Measurements from ENCODE around the gene GAB2.
"Not testable (repeated sequence)": the region's sequence is repeated elsewhere in the genome, so short reads cannot be mapped to it uniquely, and the experiment has no call there.

Gene GAB2

DNA sequence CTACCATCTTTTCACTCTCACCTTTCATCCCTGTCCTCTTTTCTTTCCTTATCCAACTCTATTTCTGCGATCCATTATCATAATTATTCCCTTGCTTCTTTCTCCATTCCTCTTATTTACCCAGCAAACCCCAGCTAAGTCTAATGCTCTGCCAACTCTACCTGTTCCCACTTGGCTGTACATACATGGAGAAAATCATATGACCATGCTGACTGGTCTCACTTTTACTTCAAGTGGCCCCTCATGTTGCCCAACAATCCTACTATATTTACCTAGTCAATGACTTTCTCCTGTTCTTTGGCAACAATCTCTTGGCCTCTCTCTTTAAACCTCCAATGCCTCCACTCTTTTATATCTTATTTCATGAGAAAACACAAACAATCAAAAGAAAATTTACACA lies 134.8 kb downstream of the GAB2 start:
- Mint-ChIP-seq H3K4me3 (no peak overlapping the region), H3K9me3 (no peaks in the 10 kb centered on the region), H3K4me1 (no peaks in the 10 kb centered on the region), H3K27ac (ENCODE audit: low read depth) (no peak overlapping the region), H3K36me3 (ENCODE audit: insufficient read depth) (peaks cover 3% of the 10 kb centered on the region), H3K27me3 (peaks cover 9% of the 10 kb centered on the region)
- no peak for ATAC-seq (replicated peaks; ENCODE audit: extremely low read depth, poor library complexity, severe bottlenecking)
- no peak for DNase-seq (ENCODE audit: low spot score in 2 of 2)

DNA sequence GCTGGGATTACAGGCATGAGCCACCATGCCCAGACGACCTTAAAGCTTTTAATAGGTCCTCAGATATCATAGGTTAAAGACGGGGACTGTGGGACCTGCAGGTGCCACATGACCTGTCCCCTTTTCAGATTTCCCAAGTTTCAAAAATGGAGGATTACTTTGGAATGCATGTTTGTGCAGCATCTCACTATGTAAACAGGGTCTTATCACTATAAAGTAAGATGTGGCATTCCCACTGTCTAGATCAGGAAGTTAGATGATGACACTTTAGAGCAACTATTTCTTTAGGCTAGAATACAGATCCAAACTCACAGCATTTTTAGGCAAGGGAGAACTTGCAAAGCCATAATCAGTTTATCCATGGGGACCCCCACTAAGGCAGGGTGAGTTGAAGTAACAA lies 136.1 kb downstream of the GAB2 start:
- no peaks in the 10 kb centered on the region for H3K4me1 Mint-ChIP-seq
- no peak overlapping the region for H3K4me3 Mint-ChIP-seq
- no peak overlapping the region for H3K27ac Mint-ChIP-seq (ENCODE audit: low read depth)
- no peak for DNase-seq (ENCODE audit: low spot score in 2 of 2)
- peaks cover 7% of the 10 kb centered on the region for H3K27me3 Mint-ChIP-seq
- no peaks in the 10 kb centered on the region for H3K9me3 Mint-ChIP-seq
- H3K36me3 Mint-ChIP-seq (ENCODE audit: insufficient read depth): peaks cover 3% of the 10 kb centered on the region
- ATAC-seq (replicated peaks; ENCODE audit: extremely low read depth, poor library complexity, severe bottlenecking): no peak

DNA sequence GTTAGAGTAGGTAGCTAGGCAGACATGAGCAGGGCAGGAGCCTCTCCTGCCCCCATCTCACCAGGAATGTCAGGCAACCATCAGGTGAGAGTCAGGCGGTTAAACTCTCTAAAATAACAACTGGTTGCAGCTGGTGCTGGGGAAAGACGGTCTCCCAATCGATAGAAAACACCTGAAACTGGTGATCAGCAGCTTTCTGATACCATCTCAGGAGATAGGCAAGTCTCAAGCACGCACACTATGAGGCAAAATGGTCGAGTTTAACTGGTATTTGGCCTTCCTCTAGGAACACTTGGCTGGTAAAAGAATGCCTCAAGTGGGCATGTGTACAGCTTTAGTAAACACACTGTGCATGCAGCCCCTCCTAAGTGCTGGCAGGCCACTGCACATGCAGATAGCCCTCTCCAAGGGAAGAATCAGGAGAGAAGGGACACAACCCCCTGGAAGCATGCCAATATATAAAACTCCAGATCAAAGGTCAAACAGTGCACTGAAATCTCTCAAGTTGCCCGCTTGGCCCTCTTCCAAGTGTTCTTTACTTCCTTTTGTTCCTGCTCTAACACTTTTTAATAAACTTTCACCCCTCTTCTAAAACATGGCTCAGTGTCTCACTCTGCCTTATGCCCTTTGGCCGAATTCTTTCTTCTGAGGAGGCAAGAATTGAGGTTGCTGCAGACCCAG lies 140.2 kb downstream of the GAB2 start:
- DNase-seq (ENCODE audit: low spot score in 2 of 2) (no peak), ATAC-seq (replicated peaks; ENCODE audit: extremely low read depth, poor library complexity, severe bottlenecking) (no peak)
- Mint-ChIP-seq H3K27ac (ENCODE audit: low read depth) (no peak overlapping the region), H3K9me3 (no peaks in the 10 kb centered on the region), H3K36me3 (ENCODE audit: insufficient read depth) (peaks cover 4% of the 10 kb centered on the region), H3K4me1 (no peaks in the 10 kb centered on the region), H3K27me3 (no peaks in the 10 kb centered on the region), H3K4me3 (no peak overlapping the region)

DNA sequence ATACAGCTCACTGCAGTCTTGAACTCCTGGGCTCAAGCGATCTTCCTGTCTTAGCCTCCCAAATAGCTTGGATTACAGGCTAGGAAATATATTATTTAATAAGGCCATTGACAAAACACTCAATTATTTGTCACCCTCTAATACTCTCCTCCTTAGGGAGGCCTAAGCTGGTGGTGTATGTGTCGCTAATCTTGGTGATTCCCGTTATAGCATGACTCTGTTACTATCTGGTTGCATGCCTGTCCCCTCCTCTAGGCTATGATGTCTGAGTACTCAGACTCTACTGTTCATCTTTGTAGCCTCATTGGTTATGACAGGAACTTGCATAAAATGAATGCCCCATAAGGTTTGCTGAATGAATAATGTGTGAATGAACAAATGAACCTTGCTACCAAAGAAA lies 141.3 kb downstream of the GAB2 start:
- Mint-ChIP-seq H3K9me3 (no peaks in the 10 kb centered on the region), H3K27me3 (no peaks in the 10 kb centered on the region), H3K27ac (ENCODE audit: low read depth) (no peak overlapping the region), H3K36me3 (ENCODE audit: insufficient read depth) (peaks cover 6% of the 10 kb centered on the region), H3K4me1 (no peaks in the 10 kb centered on the region), H3K4me3 (no peak overlapping the region)
- DNase-seq (ENCODE audit: low spot score in 2 of 2) (no peak), ATAC-seq (replicated peaks; ENCODE audit: extremely low read depth, poor library complexity, severe bottlenecking) (no peak)

DNA sequence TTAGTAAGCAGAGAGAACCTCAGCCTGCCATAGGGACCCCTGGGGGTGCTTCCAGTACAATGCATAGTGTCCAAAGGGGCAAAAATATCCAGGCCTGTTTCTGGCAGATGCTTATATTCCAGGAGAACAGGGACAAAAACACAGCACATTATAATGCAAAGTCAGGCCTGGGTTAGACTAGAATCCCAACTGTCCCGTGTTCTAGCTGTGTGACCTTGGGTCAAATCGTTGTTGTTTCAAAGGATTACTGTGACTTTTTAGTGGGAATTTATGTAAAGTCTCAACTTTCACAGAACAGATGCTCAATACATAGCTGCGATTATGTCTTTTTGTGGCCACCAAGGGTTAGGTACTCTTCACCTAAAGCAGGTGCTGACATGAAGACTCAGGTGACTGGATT lies 142.9 kb downstream of the GAB2 start:
- H3K4me3 Mint-ChIP-seq: no peak overlapping the region
- no peak overlapping the region for H3K27ac Mint-ChIP-seq (ENCODE audit: low read depth)
- H3K27me3 Mint-ChIP-seq: no peaks in the 10 kb centered on the region
- H3K9me3 Mint-ChIP-seq: no peaks in the 10 kb centered on the region
- H3K36me3 Mint-ChIP-seq (ENCODE audit: insufficient read depth): peaks cover 3% of the 10 kb centered on the region
- ATAC-seq (replicated peaks; ENCODE audit: extremely low read depth, poor library complexity, severe bottlenecking): no peak
- H3K4me1 Mint-ChIP-seq: no peaks in the 10 kb centered on the region
- no peak for DNase-seq (ENCODE audit: low spot score in 2 of 2)

DNA sequence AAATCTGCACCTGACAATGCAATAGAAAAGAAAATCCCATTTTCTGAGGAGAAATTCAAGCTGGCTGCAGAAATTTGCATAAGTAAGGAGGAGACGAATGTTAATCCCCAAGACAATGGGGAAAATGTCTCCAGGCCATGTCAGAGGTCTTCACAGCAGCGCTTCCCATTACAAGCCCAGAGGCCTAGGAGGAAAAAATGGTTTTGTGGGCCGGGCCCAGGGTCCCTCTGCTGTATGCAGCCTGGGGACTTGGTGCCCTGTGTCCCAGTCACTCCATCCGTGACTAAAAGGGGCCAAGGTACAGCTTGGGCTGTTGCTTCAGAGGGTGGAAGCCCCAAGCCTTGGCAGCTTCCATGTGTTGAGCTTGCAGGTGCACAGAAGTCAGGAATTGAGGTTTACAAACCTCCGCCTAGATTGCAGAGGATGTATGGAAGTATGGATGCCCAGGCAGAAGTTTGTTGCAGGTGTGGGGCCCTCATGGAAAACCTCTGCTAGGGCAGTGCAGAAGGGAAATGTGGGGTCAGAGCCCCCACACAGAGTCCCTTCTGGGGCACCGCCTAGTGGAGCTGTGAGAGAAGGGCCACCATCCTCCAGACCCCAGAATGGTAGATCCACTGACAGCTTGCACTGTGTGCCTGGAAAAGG lies 144.9 kb downstream of the GAB2 start:
- not testable (repeated sequence) for H3K9me3 Mint-ChIP-seq; H3K27ac Mint-ChIP-seq (ENCODE audit: low read depth); H3K4me3 Mint-ChIP-seq; H3K4me1 Mint-ChIP-seq; DNase-seq (ENCODE audit: low spot score in 2 of 2); H3K27me3 Mint-ChIP-seq; ATAC-seq (replicated peaks; ENCODE audit: extremely low read depth, poor library complexity, severe bottlenecking); H3K36me3 Mint-ChIP-seq (ENCODE audit: insufficient read depth)

DNA sequence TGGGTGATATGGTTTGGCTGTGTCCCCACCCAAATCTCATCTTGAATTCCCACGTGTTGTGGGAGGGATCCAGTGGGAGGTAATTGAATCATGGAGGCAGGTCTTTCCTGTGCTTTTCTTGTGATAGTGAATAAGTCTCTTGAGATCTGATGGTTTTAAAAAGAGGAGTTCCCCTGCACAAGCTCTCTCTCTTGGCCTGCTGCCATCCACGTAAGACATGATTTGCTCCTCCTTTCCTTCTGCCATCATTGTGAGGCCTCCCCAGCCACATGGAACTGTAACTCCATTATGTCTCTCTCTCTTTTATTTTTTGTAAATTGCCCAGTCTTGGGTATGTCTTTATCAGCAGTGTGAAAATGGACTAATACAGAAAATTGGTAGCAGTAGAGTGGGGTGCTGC lies 145.8 kb downstream of the GAB2 start:
- not testable (repeated sequence) for DNase-seq (ENCODE audit: low spot score in 2 of 2); H3K9me3 Mint-ChIP-seq; ATAC-seq (replicated peaks; ENCODE audit: extremely low read depth, poor library complexity, severe bottlenecking); H3K36me3 Mint-ChIP-seq (ENCODE audit: insufficient read depth); H3K4me3 Mint-ChIP-seq; H3K4me1 Mint-ChIP-seq; H3K27me3 Mint-ChIP-seq; H3K27ac Mint-ChIP-seq (ENCODE audit: low read depth)

DNA sequence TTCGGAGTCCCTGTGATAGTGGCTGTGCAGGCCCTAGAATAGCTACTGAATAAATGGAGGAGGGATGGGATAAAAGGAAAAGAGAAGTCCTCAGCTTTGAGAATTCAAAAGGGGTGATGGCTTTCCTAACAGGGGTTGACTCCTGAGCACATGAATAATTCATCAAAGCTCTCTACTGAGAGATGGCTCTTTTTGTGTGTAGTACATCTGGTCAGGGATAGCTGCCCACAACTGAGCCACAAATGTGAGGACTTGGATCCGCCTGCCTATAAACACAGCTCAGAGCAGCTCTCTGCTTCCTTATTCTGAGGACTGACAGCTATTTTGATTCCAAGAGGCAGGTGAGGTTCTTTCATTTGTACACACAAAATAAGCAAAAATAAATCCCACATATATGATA lies 146.6 kb downstream of the GAB2 start:
- peaks cover 8% of the 10 kb centered on the region for H3K27me3 Mint-ChIP-seq
- H3K36me3 Mint-ChIP-seq (ENCODE audit: insufficient read depth): peaks cover 3% of the 10 kb centered on the region
- H3K4me1 Mint-ChIP-seq: no peaks in the 10 kb centered on the region
- no peak overlapping the region for H3K4me3 Mint-ChIP-seq
- H3K9me3 Mint-ChIP-seq: no peaks in the 10 kb centered on the region
- H3K27ac Mint-ChIP-seq (ENCODE audit: low read depth): no peak overlapping the region
- DNase-seq (ENCODE audit: low spot score in 2 of 2) (no peak), ATAC-seq (replicated peaks; ENCODE audit: extremely low read depth, poor library complexity, severe bottlenecking) (no peak)

DNA sequence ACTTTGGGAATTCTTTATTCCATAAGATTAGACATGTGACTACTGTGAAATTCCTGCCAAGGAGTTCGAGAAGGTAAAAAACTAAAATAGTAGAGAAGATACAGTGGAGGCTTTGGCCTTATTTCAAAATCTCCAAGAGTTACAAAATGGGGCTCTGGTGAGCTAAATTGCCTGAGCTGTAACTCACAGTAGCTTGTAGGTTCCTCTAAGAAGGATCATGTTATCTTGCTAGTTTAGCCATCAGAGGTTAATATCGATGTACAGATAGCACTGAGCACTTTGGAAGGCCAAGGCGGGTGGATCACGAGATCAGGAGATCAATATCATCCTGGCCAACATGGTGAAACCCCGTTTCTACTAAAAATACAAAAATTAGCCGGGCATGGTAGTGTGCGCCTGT lies 147.8 kb downstream of the GAB2 start:
- no peak for DNase-seq (ENCODE audit: low spot score in 2 of 2)
- Mint-ChIP-seq H3K9me3 (no peaks in the 10 kb centered on the region), H3K36me3 (ENCODE audit: insufficient read depth) (peaks cover 2% of the 10 kb centered on the region), H3K4me1 (no peaks in the 10 kb centered on the region), H3K27me3 (peaks cover 8% of the 10 kb centered on the region), H3K4me3 (no peak overlapping the region), H3K27ac (ENCODE audit: low read depth) (peak overlapping the region; percentile 50)
- no peak for ATAC-seq (replicated peaks; ENCODE audit: extremely low read depth, poor library complexity, severe bottlenecking)

DNA sequence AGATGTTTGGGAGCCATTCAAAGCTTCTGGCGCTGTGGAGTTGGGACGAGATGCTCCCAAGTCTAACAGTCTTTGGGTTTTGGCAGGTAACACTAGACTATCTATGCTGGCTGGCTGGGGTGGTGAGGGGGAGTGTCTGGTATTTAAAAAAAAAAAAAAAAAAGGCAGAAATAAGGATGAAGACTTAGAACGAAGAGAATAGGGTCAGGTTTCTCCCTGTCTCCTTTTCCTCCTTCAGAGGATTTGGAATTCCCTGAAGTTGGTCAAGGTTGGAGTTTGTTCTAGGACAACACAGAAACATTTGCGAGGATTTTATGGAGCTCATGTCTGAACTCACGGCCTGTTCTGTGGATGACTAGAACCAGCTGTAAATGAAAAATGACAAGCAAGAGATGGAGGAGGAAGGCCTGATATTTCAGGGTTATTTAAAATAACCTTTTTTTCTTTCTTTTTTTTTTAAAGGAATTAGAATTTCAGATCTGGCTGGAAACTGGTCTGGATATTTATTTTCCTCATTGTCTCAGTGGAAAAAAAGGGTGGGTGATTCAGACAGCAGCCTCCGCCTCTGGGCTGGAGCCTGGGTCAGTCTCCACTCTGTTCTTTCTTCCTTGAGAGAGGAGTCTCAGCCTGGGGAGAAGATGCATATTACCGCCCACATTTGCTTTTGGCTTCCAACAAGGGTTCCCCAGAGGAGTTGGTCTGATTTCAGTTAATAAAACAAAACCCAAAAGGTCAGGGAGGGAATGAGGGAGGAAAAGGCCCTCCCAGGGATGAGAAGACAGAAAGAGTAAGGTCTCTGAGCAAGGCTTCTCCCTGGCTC lies 148.8 kb downstream of the GAB2 start:
- Mint-ChIP-seq H3K4me1 (no peaks in the 10 kb centered on the region), H3K4me3 (no peak overlapping the region), H3K9me3 (no peaks in the 10 kb centered on the region), H3K27ac (ENCODE audit: low read depth) (no peak overlapping the region), H3K36me3 (ENCODE audit: insufficient read depth) (peaks cover 2% of the 10 kb centered on the region), H3K27me3 (peaks cover 8% of the 10 kb centered on the region)
- DNase-seq (ENCODE audit: low spot score in 2 of 2) (no peak), ATAC-seq (replicated peaks; ENCODE audit: extremely low read depth, poor library complexity, severe bottlenecking) (no peak)

DNA sequence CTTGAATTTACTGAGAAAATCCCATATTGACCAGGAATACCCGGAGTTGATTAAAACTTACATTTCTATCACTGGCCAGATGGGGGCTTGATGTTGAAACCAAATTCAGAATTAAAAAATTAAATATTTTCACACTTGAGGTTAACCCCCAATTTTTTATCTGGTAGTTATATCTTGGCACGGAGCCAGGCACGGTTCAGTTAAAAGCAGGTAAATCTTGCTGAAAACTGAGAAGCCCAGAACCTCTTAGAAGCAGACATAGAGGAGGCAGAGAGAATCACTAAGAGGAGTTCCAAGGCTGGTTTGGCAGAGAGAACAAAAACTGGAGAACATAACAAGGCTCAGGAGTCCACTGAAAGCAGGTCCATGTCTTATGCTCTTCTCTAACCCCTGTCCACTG lies 151.2 kb downstream of the GAB2 start:
- Mint-ChIP-seq H3K27ac (ENCODE audit: low read depth) (no peak overlapping the region), H3K4me1 (no peaks in the 10 kb centered on the region), H3K27me3 (peaks cover 8% of the 10 kb centered on the region), H3K36me3 (ENCODE audit: insufficient read depth) (peaks cover 1% of the 10 kb centered on the region), H3K9me3 (no peaks in the 10 kb centered on the region), H3K4me3 (no peak overlapping the region)
- DNase-seq (ENCODE audit: low spot score in 2 of 2): no peak
- no peak for ATAC-seq (replicated peaks; ENCODE audit: extremely low read depth, poor library complexity, severe bottlenecking)

DNA sequence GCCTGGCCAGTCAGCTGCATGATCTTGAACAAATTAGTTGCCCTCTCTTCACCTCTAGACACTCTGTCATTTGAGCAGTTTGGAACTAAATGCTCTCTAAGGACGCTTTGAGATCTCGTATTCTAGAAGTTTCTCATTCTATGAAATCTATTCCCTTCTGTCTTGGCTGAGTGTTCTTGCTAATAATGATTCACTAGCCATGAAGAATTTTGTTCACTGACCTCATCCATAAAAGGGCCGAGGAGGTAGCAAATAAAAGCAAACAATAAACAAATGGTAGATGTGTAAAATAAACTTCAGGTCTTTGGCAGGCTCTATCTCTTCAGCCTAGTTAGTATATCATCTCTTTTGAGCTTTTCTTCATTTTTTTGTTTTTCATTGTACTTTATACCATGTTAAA lies 152.3 kb downstream of the GAB2 start:
- DNase-seq (ENCODE audit: low spot score in 2 of 2) (no peak), ATAC-seq (replicated peaks; ENCODE audit: extremely low read depth, poor library complexity, severe bottlenecking) (no peak)
- no peaks in the 10 kb centered on the region for H3K9me3 Mint-ChIP-seq
- H3K36me3 Mint-ChIP-seq (ENCODE audit: insufficient read depth): peaks cover 1% of the 10 kb centered on the region
- no peak overlapping the region for H3K27ac Mint-ChIP-seq (ENCODE audit: low read depth)
- H3K27me3 Mint-ChIP-seq: peaks cover 8% of the 10 kb centered on the region
- H3K4me1 Mint-ChIP-seq: no peaks in the 10 kb centered on the region
- no peak overlapping the region for H3K4me3 Mint-ChIP-seq

DNA sequence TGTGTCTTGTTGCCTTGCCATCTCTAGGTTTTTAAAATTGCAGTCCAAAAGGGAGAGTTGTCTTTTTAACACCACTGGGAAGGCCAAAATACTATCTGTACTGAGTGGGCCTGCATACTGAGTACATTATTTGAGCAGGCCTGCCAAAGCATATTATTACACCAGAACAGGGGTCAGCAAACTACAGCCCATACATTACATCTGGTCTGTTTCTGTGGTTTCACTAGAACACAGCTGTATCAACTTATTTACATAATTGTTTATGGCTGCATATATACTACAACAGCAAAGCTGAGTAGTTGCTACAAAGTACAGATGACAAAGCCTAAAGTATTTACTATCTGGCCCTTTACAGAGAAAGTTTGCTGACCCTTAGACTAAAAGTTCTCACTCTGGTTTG lies 154.9 kb downstream of the GAB2 start:
- ATAC-seq (replicated peaks; ENCODE audit: extremely low read depth, poor library complexity, severe bottlenecking): no peak
- Mint-ChIP-seq H3K9me3 (no peaks in the 10 kb centered on the region), H3K36me3 (ENCODE audit: insufficient read depth) (peaks cover 1% of the 10 kb centered on the region), H3K27me3 (peaks cover 8% of the 10 kb centered on the region), H3K27ac (ENCODE audit: low read depth) (no peak overlapping the region), H3K4me1 (no peaks in the 10 kb centered on the region), H3K4me3 (no peak overlapping the region)
- no peak for DNase-seq (ENCODE audit: low spot score in 2 of 2)
